NCI-H2171 treated with DMSO at 0.1 percent for 48 hours (cell line): ENCODE data around the gene TEAD2.

Experiments used
- DNase-seq: peaks from one replicate; lab custom pipeline; 2025; lab: John Stamatoyannopoulos, UW

Gene TEAD2

DNA sequence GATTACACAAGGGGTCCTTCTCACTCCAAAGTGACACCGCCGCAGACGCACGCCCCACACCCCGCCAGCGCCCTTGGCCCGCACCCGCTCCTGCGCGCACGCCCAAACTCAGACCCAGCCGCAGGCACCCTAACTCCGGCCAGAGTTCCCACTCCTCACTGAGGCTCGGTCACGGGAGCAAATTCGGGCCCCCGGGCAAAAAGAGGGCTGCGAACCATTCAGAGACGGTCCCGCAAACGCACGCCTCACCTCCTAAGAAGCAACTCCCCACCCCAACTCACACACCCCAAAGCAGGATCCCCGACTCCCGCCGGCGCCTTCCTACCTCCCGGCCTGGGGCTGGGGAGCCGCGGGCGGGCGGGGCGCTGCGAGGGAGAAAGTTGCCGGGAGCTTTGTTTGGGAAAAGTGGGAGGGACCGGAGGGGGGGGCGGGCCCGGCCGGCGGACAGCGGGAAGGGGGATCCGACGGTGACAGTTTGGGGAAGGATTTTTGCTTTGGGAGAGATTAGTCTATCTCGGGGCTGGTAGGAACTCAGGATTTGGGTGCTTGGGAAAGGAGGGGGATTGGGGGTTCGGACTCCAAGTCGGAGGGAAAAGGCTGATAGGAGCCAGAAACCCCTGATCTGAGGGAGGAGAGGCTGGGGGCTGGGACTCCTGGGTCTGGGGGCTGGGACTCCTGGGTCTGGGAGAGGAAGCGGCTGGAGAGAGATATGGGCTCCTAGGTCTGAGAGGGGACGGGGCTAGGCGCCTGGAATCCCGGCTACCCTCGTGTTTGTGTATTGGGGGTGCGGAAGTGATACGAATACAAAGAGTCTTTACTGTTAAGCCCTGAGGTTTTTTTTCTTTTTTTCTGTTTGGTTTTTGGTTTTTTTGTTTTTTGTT is at the start of gene TEAD2:
TSS of gene TEAD2 (minus strand) at position 369 of the 881 bp plus-strand sequence. CDS start 2,341 bp downstream, outside the sequence.
- no peak for DNase-seq

DNA sequence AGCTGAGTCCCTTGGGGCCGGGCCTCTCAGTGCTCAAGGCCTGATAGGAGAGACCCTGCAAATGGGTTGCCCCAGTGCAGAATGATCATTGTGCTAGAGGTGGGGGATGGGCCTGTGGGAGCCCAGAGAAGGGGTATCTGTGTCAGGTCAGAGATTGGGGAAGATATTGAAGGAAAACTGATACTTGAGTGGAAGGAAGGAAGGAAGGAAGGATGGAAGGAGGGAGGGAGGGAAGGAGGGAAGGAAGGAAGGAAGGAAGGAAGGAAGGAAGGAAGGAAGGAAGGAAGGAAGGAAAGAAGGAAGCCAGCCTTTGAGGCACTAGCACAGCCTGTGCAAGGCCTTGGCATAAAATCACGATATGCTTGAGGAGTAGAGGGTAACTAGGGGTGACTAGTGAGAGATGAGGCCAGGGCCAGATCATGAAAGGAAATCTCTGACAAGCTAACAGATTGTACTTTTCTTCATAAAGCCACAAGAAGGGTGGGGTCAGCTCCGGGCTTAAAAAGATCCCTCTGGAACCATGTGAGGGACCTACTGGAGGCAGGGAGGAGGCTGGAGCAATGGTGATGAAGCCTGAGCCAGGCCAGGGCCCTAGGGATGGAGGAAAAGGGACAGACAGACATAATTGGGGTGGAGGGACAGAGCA is 49.6 kb upstream of the TEAD2 start:
- no peak for DNase-seq

DNA sequence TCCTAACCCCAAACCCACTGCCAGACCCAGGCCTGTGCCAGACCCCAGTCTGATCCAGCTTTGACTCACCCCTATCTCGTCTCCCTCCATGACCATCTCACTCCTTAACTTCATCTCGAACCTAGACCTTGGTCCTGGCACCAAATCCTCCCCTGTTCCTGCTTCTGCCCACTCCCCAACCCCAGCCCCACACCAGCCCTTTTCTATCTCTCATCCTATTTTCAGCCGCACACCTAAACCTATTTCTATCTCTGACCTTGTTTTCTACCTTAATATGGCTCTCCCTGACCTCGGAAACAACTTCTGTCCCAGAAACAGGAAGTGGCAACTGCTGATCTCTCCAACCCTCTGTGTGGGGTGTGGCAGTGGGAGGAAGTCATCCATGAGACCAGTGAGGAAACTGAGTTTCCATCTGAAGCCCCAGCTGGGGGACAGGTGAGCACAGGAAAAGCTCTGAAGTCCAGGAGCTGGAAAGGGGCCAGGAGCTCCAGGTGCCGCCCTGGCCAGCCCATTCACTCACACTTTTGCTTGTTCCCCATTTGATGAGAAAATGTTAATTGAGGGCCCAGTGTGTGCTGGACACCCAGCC is 47.3 kb upstream of the TEAD2 start:
- DNase-seq: no peak

DNA sequence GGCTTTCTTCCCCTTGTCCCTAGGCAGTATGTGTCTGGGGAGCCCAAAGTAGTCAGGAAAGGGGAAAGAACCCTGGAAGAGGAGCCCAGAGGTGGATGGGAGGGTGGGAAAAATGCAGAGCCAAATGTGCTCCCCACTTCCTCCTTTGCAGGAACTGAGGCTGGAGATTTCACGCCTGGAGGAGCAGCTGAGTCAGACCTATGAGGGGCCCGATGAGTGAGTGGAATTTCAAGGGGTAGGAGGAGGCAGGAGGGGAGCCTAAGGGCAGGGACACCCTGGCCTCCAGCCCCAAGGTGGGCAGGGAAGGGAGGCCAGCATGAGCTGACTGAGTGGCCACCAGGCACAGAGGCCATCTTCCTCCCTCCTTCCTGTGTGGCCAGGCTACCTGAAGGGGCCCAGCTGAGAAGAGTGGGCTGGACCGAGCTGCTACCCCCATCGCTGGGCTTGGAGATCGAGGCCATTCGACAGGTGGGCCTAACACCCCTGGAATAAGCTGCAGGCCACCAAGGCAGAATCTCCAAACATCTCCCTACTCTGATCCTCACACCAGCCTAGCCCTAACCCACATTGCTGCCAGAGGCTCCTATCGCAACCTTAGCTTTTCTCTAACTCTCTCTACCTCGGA is 46.7 kb upstream of the TEAD2 start:
- no peak for DNase-seq

DNA sequence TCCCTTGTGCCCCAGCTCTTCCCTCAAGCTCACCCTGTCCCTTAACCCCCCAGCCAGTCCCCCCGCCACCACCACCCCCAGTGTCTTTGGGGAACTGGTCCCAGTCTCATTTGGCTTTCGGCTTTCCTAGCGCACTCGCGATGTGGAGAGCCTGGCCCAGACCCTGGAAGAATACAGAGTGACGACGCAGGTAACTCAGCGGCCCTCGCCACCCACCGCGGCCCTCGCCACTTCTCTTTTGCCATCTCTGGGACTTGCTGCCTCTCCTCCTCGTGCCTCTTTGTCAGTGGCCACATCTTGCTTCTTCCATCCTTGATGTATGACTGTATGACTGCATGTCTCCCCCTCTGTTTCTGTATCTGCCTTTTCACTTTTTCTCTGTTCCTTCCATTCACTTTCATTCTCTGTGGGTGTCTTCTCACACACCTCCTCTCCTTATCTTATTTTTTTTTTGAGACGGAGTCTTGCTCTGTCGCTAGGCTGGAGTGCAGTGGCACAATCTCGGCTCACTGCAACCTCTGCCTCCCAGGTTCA is 45.3 kb upstream of the TEAD2 start:
- no peak for DNase-seq

DNA sequence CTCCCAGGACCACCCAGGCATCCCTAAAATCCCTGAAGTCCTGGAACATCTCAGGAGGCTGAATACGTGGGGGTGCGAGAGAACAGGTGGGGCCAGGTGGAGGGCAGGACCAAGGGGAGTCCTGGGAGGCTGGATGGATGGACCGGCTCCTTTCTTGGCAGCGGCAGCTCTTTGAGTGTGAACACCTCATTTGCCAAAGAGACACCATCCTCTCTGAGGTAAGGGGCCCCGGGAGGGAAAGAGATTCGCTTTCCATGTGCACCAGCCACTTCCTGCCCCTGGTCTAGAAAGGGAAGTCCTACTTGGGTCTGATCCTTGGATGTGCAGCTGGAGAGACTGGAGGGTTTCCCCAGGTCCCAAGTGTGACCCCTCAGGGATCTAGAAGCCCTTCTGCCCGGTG is 44.9 kb upstream of the TEAD2 start:
- no peak for DNase-seq

DNA sequence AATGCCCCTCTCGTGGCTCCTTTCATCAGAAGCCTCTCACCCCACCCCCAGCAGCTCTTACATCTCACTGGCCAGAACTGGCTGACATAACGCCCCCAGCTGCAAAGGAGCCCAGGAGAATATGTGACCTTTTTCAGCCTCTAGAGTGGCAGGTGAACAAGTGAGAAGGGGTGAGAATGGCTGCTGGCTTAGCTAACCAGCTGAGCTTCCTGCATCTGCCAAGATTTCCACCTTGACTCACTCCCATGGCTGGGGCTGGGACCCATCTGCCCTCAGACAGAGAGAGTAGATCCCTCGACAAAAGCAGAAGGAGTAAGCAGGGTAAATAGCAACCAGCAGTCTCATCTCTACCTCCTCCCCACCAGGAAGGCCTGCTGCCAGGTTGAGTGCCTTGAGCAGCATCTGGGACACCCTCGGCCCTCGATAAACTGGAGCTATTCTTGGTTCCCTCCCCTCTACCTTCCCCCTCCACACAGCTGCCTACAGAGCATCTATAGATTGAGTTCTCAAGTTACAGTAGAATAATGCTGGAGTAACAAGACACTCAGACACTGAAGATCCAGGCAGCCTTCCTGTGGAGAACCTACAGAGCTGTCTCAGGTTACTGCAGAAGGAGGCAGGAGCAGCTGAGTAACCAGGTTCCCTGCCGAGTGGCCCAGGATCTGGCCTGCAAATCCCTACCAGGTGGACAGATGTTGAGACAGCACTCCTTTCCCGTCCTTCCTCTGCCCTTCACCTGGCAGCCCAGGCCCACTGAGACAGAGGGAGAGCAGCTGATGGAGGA is 41.4 kb upstream of the TEAD2 start:
- peak; percentile 100 for DNase-seq

DNA sequence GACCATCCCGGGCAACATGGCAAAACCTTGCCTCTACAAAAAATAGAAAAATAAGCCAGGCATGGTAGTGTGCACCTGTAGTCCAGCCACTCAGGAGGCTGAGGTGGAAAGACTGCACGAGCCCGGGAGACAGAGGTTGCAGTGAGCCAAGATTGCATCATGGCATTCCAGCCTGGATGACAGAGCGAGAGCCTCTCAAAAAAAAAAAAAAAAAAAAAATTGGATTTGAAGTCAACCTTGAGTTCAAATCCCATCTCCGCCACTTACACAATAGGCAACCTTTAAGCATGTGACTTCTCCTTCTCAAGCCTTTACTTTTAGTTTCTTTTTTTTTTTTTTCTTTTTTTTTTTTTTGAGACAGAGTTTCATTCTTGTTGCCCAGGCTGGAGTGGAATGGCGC is 37.8 kb upstream of the TEAD2 start:
- no peak for DNase-seq

DNA sequence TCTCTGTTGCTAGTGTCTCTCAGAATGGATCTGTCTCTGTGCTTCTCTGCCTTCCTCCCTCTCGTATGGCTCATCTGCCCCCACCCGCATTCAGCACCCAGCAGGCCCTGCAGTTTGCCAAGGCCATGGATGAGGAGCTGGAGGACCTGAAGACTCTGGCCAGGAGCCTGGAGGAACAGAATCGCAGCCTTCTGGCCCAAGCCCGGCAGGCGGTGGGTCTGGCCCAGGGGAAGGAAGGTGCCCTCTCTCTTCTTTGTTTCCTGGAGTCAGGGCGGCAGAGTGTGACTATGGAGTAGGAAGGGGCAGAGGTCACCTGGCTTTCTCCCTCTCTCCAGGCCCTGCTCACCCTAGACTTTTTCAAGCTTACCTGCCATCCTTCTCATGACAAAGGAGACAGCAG is 36.7 kb upstream of the TEAD2 start:
- no peak for DNase-seq

DNA sequence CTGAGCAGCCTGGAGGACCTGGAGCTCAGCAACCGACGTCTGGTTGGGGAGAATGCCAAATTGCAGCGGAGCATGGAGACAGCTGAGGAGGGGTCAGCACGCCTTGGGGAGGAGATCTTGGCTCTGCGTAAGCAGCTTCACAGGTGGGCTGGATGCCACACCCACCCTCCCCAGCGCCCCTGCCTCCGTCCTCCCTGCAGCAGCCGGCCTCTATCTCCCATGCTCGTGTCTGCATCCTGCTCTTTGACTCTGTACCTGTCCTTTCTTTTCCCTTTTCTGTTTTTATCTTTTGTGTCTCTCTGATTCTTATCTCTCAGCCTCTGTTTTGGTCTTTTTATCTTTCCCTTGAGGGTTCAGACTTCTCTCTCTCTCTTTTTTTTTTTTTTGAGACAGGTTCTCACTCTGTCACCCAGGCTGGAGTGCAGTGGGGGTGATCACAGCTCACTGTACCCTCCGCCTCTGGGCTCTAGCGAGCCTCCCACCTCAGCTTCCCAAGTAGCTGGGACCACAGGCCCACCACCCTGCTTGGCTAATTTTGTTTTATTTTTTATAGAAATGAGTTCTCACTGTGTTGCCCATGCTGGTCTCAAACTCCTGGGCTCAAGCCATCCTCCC is 35.9 kb upstream of the TEAD2 start:
- peak; percentile 71 for DNase-seq

DNA sequence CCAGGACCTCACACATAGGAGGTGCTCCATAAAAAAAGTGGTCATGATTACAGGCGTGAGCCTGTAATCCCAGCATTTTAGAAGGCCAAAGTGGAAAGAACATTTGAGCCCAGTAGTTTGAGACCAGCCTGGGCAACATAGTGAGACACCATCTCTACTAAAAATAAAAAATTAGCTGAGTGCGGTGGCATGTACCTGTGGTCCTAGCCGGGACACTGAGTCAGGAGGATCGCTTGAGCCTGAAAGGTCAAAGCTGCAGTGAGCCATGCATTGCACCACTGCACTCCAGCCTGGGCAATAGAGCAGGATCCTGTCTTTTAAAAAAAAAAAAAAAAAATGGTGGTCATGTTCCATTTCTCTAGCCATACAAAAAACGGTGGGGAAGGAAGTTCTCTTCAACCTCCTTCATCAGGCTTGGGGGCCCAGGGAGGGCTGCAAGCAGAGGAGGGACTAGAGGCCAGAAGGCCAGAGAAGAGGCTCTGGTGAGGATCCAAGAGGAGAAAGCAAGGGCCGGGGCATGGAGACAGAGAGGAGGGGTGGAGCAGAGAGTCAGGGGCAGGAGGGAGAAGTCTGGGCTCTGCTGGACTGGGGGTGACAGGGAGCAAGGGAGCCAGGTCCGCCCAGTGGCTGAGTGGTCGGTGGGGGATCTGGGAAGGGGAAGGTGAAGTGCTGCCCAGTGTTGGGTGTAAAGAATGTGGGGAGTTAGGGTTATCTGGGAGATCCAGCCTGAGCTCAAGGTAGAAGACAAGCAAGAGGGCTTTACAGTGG is 34.7 kb upstream of the TEAD2 start:
- DNase-seq: no peak

DNA sequence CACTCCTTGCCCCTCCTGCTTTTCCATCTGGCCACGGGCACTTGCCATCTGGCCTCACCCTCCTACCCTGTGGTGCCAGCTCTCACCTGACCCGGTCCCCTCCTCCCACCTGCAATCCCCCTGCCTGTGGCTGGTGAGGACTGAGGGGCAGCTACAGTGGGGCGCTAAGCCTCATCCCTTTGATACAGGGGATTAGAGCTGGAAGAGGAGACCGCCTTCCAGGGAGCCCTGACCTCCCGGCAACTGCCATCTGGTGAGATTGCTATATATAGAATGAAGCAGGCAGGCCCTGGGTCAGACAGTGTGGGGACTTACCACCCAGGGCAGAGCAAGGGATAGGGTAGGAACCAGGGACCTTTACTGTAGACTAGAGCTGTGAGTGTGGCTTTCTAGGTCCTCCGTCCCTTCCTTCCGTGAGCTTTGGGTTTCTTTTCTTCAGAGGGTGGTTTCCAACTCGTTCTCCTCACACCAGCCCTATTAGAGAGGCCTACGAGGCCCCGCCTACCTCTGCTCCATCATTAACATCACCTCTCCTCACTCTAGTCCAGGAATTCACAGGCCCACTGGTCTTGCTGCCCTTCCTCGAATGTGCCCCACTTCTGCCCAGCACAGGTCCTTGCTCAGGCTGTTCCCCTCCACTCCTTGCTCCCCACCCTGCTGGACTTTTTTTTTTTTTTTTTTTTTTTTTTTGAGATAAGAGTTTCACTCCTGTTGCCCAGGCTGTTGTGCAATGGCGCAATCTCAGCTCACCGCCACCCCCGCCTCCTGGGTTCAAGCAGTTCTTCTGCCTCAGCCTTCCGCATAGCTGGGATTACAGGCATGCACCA is 33.6 kb upstream of the TEAD2 start:
- DNase-seq: peak; percentile 90

DNA sequence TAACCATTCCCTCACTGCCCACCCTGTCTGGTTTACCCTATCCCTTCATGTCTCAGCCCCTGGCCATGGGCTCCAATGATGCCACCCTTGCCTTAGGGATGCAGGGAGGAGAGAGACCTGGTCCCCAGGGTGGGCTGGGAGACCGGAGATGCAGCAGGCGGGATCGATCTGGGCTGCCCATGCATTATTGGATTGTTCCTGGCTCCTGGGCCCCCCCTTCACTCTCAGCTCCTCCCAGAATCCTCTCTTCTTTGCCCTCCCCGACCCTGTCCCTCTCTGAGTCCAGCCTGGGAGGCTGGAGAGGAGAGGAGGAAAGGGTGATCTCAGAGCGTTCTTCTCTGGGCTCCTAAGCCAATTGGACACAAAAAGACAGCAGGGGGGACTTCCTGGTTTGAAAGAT is 31.7 kb upstream of the TEAD2 start:
- DNase-seq: no peak

DNA sequence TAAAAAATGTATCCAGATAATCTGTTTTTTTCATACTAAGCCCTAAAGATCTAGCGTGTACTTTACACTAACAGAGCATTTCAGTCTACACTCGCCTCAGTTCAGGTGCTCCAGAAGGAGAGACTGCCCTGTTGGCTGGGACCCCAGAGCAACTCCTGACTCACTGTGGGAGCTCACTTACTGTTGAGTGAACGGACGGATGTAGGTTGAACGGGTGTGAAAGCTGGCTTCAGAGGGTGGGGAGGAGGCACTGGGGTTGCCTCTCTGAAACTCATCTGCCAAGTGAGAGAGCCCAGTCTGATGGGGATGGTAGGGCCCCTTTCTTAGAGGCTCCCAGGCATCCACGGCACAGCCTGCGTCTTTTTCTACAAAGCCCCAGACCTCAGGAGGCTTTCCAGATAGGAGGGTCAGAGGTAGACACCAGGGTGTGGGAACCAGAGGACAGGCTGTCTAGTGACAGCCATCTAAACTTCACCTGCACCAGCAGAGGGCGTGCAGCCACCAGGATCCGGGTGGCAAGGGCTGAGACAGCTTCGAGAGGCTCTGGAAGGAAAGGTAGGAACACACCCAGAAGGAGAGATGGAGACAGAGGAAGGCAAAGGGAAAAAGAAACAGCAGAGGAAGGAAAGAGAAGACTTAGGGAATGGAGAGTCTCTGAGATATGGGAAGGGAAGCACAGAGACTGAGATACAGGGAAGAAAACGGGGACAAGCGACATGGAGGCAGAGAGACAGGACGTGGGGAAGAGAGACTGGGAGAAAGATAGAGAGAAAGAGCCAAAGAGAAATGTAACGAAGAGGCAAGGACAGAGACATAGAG is 29.6 kb upstream of the TEAD2 start:
- peak; percentile 90 for DNase-seq

DNA sequence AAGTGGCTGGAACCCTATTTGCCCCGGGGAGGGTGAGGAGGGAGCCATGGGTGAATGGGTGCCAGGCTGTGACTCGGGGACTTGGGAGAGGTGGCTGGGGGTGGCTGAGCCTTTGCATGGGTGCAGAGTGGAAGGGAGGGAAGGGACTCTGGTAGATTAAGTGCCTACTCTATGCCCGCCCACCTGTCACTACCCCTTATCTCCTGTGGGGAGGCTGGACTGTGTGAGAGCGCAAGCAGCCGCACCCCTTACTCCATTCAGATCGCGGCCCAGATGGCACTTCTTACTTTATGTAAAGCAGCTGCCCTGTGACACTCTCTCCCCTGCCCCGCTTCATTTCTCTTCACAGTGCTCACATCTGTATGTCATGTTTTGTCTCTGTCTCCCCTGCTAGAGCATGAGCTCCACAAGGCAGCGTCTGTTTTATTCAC is 28.7 kb upstream of the TEAD2 start:
- peak; percentile 31 for DNase-seq

DNA sequence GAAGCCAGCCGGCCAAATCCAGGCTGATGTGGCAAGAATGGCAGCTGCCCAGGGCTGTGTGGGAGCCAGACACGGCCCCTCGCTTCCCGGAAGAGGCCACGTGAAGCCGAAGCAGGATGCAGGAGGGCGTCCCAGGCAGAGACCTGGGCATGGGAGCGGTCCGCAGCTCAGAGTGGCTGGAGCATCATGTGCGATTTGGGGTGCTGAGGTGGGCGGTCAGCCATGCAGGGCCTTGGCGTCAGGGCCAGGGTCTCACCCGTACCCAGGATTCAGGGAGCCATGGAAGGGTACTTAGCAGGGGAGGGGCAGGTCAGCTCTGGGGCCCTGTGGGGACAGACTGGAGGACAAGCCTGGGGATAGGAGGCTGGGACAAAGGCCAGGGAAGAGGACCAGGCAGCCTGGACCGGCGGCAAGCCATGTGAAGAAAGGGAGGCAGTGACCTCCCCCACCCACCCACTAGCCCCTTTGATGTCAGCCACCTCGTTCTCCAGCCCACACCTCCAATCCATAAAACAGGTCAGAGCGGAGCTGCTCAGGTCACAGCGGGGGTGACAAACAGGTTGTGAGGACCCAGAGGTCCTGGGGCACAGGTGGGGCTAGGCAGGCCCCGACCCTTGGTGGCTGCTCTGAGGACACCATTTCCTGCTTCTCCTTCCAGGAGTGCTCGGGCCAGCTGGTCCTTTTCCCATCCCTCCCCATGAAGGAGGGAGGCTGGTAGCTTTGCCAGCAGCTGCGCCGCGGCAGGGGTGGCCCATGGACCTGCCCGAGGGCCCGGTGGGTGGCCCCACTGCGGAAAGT is 28.1 kb upstream of the TEAD2 start:
- no peak for DNase-seq

DNA sequence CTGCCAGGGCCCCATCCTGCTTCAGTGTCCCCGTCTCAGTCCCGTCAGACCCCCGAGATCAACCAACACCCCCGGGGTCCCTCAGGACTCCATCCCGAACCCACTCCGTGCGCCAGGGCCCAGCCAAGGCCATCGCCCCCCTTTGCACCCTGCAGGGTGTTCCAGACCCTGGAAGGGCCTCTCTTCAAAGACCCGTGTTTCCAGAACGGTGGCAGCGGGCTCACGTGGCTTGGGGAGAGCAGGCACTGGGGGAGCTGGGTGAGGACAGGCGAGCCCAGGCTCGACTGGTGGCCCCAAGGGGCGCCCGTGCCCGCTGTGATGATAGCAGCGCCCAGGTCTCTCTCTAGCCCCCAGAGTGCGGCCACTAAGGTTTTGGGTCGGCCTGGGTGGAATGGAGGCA is 27.2 kb upstream of the TEAD2 start:
- DNase-seq: no peak

DNA sequence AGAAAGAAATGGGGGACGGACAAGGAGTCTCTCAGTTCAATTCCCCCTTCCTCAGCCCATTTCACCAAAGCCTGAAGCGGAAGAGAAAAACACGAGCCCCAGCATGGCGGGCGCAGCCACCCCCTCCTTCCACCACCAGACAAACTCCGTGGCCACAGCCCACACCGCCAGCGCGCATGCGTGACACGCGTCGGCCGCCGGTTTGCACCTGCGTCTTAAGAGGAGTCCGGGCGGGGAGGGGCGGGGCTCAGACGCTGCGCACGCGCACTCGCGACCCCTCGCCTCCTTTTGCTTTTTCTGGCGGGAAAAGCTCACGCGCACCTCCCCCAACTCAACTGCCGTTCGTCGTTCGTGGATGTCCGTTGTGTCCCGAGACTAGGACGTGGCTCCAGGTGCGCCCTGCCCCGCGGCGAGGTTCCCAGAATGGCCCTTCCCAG is 25.7 kb upstream of the TEAD2 start, which contains the start of gene KASH5:
TSS of gene KASH5 (plus strand) at position 314 of the 437 bp plus-strand sequence. CDS start 2,635 bp downstream, outside the sequence.
- DNase-seq: no peak
